HG02885 (cell line): ENCODE results near the gene TMEM209.

Experiments used
- ATAC-seq: cut with Tn5 transposase; IDR thresholded peaks from one replicate; pipeline ENCODE4 v1.9.1; 2021; ENCODE audit warnings: mild to moderate bottlenecking; ENCODE audit not compliant: unreplicated experiment, poor library complexity

TMEM209 gene

DNA sequence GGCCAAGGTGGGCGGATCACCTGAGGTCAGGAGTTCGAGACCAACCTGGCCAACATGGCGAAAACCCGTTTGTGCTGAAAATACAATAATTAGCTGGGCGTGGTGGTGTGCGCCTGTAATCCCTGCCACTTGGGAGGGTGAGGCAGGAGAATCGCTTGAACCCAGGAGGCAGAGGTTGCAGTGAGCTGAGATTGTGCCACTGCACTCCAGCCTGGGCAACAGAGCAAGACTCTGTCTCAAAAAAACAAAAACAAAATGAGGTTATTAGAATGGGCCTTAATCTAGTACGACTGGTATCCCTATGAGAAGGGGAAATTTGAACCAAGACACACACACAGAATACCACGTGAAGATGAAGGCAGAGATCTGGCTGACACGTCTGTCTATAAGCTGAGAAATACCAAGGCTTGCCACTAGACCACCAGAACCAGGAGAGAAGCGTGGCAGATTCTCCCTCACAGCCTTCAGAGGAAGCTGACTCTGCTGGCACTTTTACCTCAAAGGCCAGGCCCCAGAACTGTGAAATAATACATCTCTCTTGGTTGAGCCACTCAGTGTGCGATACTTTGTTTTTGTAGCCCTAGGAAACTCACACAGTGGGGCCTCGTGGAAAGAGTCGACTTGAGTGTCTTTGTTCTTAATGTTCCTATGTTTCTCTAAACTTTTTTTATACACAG is 59.6 kb downstream of the TMEM209 start:
- no peak for ATAC-seq

DNA sequence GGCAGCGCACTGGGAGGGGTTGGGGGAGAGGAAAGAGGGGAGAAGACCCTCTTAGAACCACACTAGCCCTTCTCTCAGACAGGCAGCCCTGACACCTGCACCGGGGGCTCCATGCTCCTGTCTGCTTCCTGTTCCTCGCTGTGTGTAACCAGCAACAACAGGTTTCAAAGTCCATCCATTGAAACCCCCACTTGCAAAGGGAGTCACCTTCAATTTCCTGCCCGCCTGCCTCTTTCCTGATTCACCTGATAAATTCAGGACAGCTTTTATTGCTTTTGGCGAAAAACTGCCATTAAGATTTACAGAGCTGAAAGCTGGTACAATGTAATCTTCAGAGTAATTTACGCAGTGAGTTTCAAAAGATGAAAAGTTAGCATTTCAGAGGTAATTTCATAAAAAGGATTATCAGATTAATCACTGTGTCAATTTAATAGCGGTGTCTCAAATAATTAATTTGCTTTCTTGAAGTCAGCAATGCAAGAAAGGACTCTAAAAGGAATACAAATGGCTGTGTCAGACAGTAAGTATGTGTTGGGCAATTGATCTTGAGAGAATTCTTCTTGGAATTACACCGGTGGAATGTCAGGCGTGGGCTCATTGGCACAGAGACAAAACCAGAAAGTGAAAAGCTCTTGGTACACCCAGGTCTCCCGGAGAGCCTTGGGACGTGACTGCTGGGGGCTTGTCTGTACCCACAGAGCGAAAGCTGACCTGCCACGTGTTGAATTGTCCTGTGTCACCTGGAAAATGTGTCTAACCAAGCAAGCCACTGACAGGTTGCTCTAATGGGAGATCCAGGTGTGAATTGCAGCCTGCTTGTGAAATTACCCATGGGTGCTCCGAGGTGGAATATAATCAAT is 60.7 kb downstream of the TMEM209 start:
- no peak for ATAC-seq

DNA sequence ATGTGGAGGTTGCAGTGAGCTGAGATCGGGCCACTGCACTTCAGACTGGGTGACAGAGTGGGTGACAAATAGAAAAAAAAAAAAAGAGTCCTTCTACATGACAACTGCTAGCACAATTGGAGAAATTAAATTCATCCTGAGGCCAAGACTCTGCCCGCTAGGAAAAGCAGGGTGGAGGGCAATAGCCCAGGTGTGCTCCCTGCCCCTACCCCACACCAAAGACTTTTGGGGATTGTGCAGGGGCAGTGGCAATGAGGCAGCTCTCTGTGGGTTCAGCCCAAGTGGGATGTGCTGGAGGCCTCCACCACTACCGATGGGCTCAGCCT is 61.3 kb downstream of the TMEM209 start:
- ATAC-seq: no peak

DNA sequence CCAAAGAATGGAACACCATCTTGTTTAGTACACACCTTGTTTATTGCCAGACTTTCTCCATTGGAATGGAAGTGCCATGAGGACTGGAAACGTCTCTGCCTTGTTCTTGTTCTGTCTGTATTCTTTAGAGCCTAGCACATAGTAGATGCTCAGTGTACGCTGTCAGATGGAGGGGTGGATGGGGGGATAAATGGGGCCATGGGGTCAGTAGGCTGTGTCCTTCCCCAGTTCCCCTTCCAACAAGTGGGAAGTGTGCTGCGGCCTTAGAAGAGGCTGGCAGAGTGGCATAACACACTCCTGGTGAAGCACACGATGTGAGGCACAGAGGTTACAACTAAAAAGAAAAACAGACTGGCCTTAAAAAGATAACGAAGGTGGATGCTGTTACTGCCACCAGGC is 61.9 kb downstream of the TMEM209 start:
- ATAC-seq: no peak

DNA sequence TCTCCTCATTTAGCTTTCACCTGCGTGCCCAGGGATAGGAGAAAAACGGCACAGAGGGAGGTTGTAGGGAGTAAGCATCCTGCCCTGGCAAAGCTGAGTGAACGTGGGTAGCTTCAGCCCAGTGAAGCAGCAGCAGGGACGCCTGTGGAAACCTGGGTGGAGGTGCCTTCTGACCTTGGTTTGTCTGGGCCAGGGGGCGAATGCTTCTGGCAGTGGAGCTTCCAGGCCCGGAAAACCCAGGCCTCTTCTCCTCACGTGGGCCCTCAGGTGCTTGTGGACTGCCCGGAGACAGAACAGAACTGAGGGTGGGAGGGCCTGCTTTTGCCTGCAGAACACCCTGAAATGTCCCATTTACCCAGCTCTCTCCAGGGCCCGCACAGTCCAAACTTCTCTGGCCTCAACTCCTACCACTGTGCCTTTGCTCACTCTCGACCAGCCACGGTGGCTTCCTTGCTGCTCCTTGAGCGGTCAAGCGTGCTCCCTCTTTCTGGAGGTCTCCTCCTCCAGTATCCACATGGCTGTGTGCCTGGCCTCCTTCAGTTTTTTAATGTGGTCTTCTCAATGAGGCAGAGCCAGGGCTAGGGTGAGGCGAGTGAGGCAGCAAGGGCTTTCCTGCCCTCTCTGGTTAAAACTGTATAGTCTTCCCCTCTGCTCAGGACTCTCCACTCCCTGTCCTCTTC is 62.4 kb downstream of the TMEM209 start:
- ATAC-seq: no peak

DNA sequence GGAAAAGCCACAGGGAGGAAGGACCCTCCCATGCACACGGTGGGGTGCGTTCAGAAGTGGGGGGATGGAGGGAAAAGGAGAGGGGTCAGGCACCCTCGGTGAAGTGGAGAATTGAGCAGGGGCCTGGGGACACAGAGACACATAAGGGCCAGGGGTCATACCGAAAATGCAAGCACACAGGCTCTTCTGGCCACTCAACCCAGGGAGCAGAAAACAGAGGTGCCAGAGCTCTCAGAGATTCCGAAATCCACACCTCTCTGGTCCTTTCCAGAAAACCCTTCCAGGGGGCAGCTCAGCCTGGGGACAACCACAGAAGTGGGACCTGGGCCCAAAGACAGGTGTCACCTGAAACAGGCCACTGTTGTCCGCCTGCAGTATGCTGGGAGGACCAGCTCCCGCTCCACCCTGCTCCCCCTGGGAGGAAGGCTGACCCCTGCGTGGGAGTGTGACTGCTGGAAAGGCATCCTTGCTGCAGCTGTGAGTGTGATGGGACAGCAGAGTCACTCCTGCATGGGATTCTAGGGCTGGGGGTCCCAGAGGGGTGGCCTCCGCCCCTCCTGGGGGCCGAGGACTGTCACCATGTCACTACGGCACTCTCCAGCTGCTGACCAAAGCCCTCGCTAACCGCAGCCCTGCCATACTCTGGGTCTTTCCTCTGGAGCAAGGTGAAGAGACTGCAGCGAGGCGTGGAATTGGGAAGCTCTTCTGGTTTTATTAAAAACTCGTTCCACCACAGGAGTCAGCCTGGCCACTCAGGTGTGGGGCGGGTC is 63.1 kb downstream of the TMEM209 start:
- ATAC-seq: no peak

DNA sequence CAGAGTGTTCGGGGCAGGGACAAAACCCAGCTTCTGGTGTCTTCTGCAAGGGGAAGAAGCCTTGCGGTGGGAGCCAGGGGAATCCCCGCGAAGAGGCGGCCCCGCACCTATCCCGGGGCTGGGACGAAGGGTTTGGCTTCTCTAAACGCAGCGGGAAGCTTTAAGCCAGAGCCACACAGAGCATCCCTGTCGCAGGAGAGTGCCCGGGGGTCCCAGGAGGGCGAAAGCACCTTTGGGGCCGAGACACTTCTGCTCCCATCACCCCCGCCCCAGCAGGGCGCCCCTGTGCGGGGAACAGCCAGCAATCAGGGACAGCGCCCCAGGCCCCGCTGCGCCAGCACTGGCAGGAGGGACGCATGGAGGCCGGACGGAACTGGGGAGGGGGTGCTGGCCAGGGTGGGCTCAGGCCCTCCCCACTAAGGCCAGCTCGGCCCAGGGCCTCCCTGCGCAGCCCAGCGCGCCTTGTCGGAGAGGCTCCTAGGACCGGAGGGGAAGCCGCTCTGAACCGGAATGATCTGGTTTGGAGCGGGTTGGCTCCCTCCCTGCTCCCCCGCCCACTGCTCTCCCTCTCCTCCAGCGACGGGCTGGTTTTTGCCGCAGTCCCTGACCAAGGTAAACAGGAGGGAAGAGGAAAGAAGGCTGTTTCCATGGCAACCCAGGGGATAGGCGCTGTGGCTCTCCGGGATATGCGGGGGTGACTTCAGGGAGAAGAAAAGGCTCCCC is 63.9 kb downstream of the TMEM209 start:
- no peak for ATAC-seq

DNA sequence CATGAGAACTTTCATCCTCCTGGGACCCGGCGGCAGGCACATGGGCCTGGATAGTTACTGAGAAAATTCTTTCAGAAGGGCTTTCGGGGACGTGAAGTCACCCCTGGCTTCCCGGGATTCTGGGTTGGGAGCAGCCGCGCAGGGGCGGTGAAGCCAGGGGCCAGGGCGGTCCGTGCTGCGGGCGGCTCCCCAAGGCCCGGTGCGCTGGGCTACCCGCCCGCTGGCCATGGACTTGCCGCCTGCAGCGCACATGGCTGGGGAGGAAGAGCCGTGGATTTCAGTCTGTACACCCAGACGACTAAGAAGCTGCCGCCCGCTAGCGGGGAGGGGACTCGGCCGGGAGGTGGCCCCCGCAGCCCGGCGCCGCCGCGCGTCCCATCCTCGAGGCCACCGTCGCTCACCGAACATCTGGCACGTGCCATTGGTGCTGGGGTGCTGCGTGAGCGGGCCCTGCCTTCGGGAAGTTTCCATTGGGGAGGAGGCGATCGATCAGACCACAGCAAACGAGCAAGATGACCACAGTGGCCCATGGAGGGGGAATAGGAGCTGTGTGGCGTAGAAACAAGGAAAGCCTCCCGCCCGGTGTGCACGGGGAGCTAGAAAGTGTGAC is 64.5 kb downstream of the TMEM209 start:
- ATAC-seq: no peak

DNA sequence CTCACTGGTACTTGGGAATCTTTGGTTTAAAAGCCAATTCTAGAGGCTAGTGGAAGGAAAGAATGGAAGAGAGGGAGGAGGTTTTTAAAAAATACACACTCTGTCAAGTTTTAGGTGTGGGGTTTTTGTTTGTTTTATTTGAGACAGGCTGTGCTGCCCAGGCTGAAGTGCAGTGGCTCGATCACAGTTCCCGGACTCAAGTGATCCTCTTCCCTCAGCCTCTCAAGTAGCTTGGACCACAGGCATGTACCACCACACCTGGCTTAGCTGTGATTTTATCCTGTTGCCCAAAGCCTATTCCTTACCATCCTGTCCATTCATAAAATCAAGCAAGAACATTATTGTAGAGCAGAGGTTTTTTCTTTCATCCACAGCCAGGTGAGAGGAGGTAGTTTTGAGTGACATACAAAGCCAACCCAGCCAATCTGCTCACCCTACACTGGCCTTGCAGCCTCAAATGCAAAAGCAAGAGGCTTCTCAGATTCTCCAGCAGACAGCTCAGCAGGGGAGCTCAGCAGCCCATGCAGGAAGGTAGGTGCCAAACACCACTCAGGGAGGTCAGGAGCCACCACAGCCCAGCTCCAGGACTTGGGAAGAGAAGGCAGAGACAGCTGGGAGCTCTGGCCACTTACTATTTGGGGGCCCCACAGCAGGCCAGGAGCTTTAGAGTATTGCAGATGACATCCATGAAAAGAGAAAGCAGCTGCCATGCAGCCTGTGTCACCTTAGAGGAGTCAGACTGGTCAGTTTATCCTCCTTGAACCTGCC is 65.8 kb downstream of the TMEM209 start:
- no peak for ATAC-seq

DNA sequence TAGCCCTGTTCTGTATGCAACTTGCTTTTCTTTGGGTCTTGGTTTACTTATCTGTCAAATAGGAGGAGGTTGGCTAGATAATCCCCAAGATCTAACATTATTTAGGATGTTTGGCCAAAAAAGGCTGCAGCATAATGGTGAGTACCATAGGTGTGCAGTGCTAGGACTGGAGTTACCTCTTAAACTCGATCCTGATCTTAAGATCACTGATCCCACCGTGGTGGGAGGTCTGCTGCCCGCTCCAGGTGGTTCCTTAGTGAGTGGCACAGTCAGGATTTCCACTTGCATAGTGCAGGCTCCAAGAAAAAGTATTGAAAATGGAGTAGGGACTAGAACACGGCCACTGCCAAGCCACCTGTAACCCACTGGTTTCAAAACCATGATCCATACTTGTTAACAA is 68.0 kb downstream of the TMEM209 start:
- ATAC-seq: no peak

DNA sequence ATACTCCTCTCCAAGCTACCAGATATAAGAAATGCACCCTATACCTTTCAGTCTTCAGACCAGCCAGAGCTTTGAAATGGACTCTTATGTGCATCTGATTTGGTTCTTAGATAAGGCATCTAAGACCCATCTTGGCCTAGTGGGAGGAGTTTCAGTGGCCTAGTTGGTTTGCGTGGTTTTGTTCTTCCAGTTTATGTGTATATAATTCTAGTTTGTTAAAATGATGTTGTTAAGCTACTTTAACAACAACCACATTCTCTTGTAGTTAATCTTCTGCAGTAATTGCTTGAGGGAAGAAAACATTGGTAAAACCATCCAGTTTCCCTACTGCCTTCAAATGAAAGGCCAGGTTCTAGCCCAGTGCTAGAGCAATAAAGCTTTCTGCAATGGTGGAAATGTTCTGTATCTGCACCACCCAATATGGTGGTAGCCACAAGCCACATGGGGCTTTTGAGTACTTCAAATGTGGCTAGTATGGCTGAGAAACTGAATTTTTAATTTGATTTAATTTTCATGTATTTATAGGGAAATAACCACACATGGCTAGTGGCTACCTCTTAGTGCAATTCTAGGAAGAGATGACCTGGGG is 68.5 kb downstream of the TMEM209 start:
- ATAC-seq: no peak

DNA sequence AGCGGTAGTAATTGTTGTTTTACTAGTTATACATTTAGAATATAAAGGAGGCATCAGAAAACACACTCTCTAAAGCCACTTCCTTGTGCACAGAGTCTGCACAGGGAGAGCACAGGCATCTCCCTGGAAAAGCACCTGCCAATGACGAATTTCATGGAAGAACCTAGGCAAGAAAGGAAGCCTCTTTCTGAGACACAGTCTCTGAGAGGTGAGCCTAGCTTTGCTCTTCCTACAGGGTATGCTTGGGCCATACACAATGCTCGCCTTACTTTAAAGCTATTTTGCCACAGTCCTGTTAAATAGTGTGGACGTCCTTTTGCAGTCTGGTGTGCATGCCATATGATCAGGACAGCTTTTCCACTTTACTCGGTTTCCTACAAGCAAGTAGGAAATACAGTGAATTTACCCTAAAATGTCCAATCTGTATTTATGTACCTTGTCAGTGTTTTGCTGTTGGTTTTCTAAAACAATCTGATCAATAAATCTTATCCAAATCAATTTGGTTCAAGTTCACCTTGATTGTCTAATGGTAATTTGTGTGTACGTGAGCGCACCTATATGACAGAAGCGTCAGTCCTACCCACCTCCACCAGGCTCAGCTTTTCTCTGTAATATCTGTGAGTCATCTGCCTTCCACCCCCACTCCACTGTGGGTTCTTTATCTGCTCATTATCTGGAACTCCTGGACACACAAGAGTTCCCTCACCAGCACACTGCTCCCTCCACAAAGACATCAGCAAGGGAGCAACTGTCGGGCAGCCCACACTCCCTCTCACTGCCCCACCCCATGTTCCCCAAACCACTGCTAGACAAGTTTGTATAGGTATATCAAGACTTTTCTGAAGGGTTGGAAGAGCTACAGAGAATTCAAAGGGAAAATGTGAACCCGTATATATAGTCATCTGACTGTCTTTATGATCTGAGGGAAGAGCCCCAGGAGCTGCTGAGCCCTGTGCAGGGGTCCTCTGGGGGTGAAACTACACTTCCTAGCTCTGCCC is 69.7 kb downstream of the TMEM209 start:
- ATAC-seq: no peak

DNA sequence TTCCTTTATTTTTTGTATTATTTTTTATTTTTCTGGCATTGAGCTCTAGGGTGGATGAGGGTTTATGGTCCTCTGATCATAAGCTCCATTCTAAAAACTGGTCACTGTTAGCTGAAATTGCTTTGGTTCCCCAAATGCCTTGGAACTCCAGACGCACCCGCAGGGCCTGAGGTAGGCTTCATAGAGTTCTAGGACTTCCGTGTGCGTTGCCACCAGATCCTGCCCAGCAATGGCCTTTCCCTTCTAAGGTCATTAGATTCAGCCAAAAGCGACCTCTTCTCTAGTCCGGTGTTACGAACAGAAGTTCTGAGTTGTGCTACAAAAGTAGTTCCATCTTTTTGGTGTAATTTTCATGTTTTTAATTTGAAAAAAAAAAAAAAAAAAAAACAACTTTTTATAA is 70.5 kb downstream of the TMEM209 start:
- ATAC-seq: no peak

DNA sequence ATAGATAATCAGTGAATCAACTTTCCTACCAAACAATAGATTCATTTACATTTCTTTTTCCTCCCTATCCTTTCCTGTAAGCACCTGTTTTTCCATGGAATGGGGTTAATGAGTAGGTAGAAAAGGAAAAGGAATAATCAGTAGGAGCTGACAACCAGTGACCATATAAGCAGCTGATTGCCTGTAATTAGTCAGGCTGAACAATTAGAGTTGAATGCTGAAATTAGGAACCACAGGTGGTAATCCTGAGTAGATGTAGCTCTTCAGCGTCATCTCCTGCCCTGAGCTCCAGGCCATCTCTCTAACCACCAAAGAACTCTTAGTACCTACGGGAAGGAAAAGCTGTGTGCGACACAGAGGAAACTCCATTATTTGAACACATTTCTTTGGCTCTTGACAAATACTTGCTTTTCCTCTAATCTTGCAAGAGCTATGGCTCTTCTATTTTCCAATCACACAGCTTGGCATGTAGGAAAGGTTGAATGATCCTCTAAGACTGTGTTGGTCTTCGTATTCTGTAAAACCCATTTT is 71.0 kb downstream of the TMEM209 start:
- no peak for ATAC-seq

DNA sequence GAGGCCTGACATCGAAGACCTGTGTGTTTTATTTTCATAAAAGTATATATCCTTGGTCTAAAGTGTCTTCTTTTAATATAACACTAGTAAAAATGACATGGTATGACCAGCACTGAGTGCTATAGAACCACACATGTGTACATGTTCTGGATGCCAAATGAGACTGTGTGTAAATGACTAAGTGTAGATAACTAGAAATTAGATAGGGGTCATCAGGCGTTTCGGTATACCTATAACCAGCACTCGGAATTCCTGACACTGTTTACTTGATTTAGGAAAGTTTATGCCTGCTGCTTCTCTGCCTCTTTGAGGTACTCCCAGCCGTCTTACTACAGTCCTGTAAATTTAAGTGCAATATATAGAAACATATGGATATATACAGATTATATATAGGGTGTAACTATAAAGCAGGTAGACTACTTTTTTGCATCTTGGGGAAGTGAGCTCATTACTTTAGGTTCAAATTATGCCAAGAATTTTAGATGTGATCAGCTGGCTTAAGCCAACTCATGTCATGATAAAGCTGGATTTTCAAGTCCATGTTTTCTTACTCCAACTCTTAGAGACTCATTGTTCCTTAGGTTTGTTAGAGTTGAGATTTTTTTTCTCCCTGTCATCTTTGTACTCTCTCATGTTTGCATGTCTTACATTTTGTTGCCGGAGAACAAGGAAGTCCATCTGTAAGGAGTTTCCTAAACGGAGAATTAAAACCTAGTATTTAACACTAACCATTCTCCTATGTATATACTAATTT is 72.0 kb downstream of the TMEM209 start:
- ATAC-seq: no peak
